Nephron (organoid): ENCODE results near the gene PLAAT4.

Experiments used
- H3K27ac Mint-ChIP-seq, 3 experiments: 2 replicates each; pipeline ENCODE4 v1.8.0; 2020; ENCODE audit warnings: mixed read lengths in 3 of 3, mild to moderate bottlenecking in 2 of 3, moderate library complexity in 1 of 3
- H3K27me3 Mint-ChIP-seq: 2 replicates; pipeline ENCODE4 v1.8.0; 2021; ENCODE audit warnings: low read depth, mild to moderate bottlenecking, moderate library complexity, mixed read lengths
- H3K36me3 Mint-ChIP-seq: 2 replicates; pipeline ENCODE4 v1.8.0; 2020; ENCODE audit warnings: low read depth, mixed read lengths
- H3K4me1 Mint-ChIP-seq: 2 replicates; pipeline ENCODE4 v1.8.0; 2020; ENCODE audit warnings: mixed read lengths
- H3K4me3 Mint-ChIP-seq, 3 experiments: 2 replicates each; pipeline ENCODE4 v1.8.0; 2020; ENCODE audit warnings: mild to moderate bottlenecking in 3 of 3, mixed read lengths in 3 of 3, moderate library complexity in 2 of 3
- H3K9me3 Mint-ChIP-seq: 2 replicates; pipeline ENCODE4 v1.8.0; 2020; ENCODE audit warnings: mixed read lengths
- CTCF ChIP-seq, 3 experiments: fragments of 200-600 bp; sonication (generic); IDR thresholded peaks; one replicate each; pipeline ENCODE4 v1.5.0; 2021; ENCODE audit warnings: antibody characterized with exemption in 3 of 3; ENCODE audit not compliant: unreplicated experiment in 3 of 3

Gene PLAAT4

DNA sequence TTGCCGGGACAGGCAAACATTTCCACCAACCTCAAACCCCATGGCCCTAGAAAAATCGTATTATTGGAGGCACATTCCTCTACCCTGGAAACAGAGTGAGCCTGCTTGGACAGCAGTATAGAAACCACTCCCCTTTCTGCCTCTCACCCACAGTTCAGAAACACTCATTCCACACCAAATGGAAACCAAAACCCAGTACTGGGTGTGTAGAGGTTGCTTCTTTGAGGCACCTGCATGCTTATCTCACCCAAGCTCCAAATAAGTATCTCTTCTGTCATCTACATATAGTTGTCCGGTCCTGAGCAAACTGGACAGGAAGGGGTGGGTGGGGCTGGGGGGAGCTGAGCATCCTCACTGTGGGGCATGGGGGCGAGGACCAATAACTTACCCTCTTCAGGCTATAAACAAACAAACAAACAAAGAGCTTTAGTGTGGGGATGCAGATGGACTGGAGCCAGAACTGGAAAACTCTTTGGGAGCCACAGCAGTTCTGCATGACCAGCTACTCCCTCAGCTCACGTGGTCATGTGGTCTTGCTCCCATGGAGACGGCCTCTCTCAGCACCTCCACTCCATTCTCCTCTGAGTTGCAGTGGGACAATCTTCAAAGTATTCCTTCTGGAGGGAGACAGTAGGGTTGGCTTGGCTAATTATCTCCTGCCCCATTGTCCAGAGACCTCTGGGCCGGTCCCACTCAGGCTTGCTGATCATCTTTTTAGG lies 27.6 kb downstream of the PLAAT4 start:
- no peaks in the 10 kb centered on the region for H3K36me3 Mint-ChIP-seq
- H3K27me3 Mint-ChIP-seq, result peaks cover 3% of the 10 kb centered on the region
- no peak overlapping the region for H3K4me3 Mint-ChIP-seq
- H3K4me1 Mint-ChIP-seq, result peaks cover 17% of the 10 kb centered on the region
- H3K27ac Mint-ChIP-seq, result peak overlapping the region; percentile 25 to 78 (median 65)
- no peaks in the 10 kb centered on the region for H3K9me3 Mint-ChIP-seq
- TF ChIP-seq CTCF (IDR thresholded peaks at IDR 0.05; ENCODE audit: unreplicated experiment in 3 of 3), result no peak

DNA sequence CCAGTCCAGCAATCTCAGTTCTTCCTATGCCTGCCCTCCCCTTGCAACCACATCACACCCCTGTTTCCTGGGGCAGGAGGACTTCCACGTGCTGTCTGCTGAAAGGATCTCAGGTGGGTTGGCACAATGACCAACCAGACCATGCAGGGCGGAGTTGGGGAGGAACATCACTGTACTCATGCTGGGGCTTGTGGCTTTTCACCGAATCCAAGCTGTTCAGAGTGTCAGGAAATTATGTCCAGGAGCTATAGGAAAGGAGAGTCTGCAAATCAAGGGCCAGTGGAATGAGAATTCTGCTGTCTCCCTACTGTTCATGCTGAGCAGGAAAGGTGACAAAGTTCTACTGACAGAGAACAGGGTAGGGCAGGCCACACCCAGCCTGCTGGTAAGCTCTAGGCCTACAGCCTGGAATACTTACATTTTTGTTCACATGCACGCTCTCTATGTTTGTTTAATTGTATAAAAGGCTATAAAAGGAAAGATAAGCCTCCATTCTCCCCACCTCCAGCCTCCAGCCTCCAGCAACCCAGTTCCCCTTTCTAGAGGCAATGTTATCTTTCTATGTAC lies 28.3 kb downstream of the PLAAT4 start:
- peak overlapping the region; percentile 25 to 78 (median 65) for H3K27ac Mint-ChIP-seq
- H3K4me3 Mint-ChIP-seq, result no peak overlapping the region
- H3K9me3 Mint-ChIP-seq, result no peaks in the 10 kb centered on the region
- peaks cover 3% of the 10 kb centered on the region for H3K27me3 Mint-ChIP-seq
- no peaks in the 10 kb centered on the region for H3K36me3 Mint-ChIP-seq
- no peak for TF ChIP-seq CTCF (IDR thresholded peaks at IDR 0.05; ENCODE audit: unreplicated experiment in 3 of 3)
- peaks cover 17% of the 10 kb centered on the region for H3K4me1 Mint-ChIP-seq

DNA sequence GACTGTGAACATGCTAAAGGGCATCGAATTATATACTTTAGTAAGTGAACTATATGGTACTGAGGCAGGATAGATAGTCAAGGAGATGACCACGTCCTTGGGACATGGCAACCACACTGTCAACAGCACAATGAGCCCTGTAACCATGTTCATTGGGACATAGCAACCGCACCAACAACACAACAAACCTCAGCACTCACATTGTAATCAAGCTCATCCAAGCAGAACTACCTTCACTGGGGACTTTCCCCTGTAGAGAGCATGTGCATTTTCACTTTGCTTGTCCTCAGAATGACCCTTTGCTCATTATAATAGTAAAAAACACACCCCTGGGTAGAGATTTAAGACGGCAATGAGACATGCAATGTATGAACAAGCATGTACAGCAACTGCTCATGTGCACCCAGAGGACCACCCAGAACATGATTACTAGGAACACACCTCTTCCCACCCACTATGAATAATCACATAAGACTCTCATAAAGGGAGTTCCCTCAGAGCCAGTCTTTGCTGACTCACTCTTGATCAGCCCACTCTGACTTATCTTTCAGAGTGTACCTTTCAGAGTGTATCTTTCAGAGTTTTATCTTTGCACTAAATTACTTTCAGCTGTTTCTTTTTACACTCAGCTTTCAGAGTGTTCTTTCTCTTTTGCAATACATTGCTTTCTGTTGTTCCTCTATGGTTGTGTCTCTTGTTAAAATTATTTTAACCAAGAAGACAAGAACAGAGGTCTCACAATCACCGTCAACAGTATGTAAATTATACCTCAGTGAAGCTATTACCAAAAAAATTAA lies 30.6 kb downstream of the PLAAT4 start:
- peaks cover 17% of the 10 kb centered on the region for H3K4me1 Mint-ChIP-seq
- no peaks in the 10 kb centered on the region for H3K9me3 Mint-ChIP-seq
- H3K4me3 Mint-ChIP-seq, result no peak overlapping the region
- no peaks in the 10 kb centered on the region for H3K36me3 Mint-ChIP-seq
- peak overlapping the region; percentile 78 to 89 (median 83) for H3K27ac Mint-ChIP-seq
- no peaks in the 10 kb centered on the region for H3K27me3 Mint-ChIP-seq
- TF ChIP-seq CTCF (IDR thresholded peaks at IDR 0.05; ENCODE audit: unreplicated experiment in 3 of 3), result no peak

- Mint-ChIP-seq H3K4me1 (peaks cover 21% of the 10 kb centered on the region), H3K4me3 (no peak overlapping the region), H3K27me3 (no peaks in the 10 kb centered on the region), H3K9me3 (no peaks in the 10 kb centered on the region), H3K36me3 (no peaks in the 10 kb centered on the region), H3K27ac (peak overlapping the region in 1 of 3 experiments; percentile 8)
- TF ChIP-seq CTCF (IDR thresholded peaks at IDR 0.05; ENCODE audit: unreplicated experiment in 3 of 3), result no peak
Measured at GRCh38 chr11:63569570-63569969, 33.0 kb downstream of the PLAAT4 start.

DNA sequence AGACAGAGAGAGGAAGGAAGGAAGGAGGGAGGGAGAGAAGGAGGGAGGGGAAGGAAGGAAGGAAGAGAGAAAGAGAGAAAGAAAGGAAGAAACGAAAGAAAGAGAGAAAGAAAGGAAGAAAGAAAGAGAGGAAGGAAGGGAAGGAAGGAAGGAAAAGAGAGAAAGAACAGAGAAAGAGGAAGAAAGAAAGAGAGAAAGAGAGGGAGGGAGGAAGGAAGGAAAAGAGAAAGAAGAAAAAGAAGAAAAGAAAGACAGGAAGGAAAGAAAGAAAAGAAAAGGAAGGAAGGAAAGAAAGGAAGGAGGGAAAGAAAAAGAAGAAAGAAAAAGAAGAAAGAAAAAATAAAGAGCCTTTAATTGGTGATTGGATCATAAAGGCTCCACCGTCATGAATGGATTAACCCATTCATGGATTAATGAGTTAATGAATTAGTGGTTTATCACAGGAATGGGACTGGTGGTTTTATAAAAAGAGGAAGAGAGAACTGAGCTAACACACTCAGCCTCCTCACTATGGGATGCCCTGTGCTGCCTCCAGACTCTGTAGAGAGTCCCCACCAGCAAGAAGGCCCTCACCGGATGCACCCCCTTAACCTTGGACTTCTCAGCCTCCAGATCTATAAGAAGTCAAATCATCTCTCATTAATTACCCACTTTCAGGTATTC lies 35.5 kb downstream of the PLAAT4 start:
- Mint-ChIP-seq H3K27ac (no peak overlapping the region), H3K4me3 (no peak overlapping the region), H3K36me3 (no peaks in the 10 kb centered on the region), H3K9me3 (no peaks in the 10 kb centered on the region), H3K4me1 (peaks cover 24% of the 10 kb centered on the region), H3K27me3 (no peaks in the 10 kb centered on the region)
- no peak for TF ChIP-seq CTCF (IDR thresholded peaks at IDR 0.05; ENCODE audit: unreplicated experiment in 3 of 3)
